Measurements from ENCODE around the gene UROC1. TPM values are rescaled to one million over a fixed set of nuclear protein-coding genes. Genes with fewer than 3 reads are reported as not detected.

The UROC1 gene
- total and polyA plus RNA-seq, 2 of the 13 experiments (the other 11 are each of a cell fraction or from before 2014, with no cell fraction given) = 0.71 to 1.3 TPM

- no peaks in the 10 kb centered on the region for H3K9me3 ChIP-seq (ENCODE audit: low read length)
- H2AFZ ChIP-seq (ENCODE audit: low read length) = no peak overlapping the region
- H3K4me3 ChIP-seq (replicated peaks in 1 of 3; ENCODE audit: insufficient read depth in 1 of 3, low read depth in 2 of 3, low read length in 3 of 3) = no peak overlapping the region
- peaks cover 14% of the 10 kb centered on the region for H3K4me1 ChIP-seq (ENCODE audit: insufficient read depth, low read length)
- no peak for ATAC-seq
- H4K20me1 ChIP-seq (ENCODE audit: insufficient read depth, low read length) = no peaks in the 10 kb centered on the region
- no peak for DNase-seq (ENCODE audit: low spot score)
- no peak overlapping the region for H3K27ac ChIP-seq (ENCODE audit: extremely low read length, insufficient read depth, low read length)
- intact Hi-C loops (cut with micrococcal nuclease; ENCODE audit: unreplicated experiment) = no loop called here
- no peak for FAIRE-seq
- no peak overlapping the region for H3K4me2 ChIP-seq (ENCODE audit: low read depth, low read length)
- ChIA-PET POLR2A (interaction anchor here (1.3 kb wide), 1 partner anchor 11 kb away, joined by 4 read pairs; no protein-coding TSS in a partner anchor), CTCF (ENCODE audit: low intra/inter-chr PET ratio, low total read pairs) (no interaction called here)
- H3K36me3 ChIP-seq (replicated peaks in 1 of 2; ENCODE audit: control insufficient read depth in 1 of 2, insufficient read depth in 2 of 2, low read length in 2 of 2) = no peaks in the 10 kb centered on the region
- WGBS (ENCODE audit: low lambda C conversion rate) = 69% methylated on average over 7 of the region's 7 CpGs
- TF ChIP-seq HOXA7 (CRISPR knock-in tag; IDR thresholded peaks at IDR 0.05) = no peak
- TF ChIP-seq ATF4 (CRISPR knock-in tag; IDR thresholded peaks at IDR 0.05) = no peak
- TF ChIP-seq HNRNPUL1 (IDR thresholded peaks at IDR 0.05; ENCODE audit: low read depth, low read length) = no peak
- TF ChIP-seq MYPOP (CRISPR knock-in tag; IDR thresholded peaks at IDR 0.05) = no peak
- TF ChIP-seq PRPF4 (IDR thresholded peaks at IDR 0.05; ENCODE audit: low read depth, low read length, poor library complexity, severe bottlenecking) = no peak
- no peak for TF ChIP-seq ZNF101 (CRISPR knock-in tag; IDR thresholded peaks at IDR 0.05; ENCODE audit: borderline replicate concordance, low read depth)
- no peak for TF ChIP-seq SYNCRIP (IDR thresholded peaks at IDR 0.05; ENCODE audit: insufficient read depth, low read depth, low read length)
- no peak for TF ChIP-seq ETV5 (CRISPR knock-in tag; IDR thresholded peaks at IDR 0.05; ENCODE audit: borderline replicate concordance)
- H3K79me2 ChIP-seq (ENCODE audit: insufficient read depth, low read length) = no peaks in the 10 kb centered on the region
- H3K9ac ChIP-seq (ENCODE audit: insufficient read depth, low read depth, low read length) = no peak overlapping the region
- in situ Hi-C loops (cut with HindIII; ENCODE audit: extremely low pct_ligation_motif_present, low pct_unique_long_range_greater_than_20kb) = no loop called here
- peaks cover 0 to 3% of the 10 kb centered on the region in 2 experiments; a peak in 1 of 5 replicates for H3K27me3 ChIP-seq (ENCODE audit: control insufficient read depth in 1 of 2, insufficient read depth in 2 of 2, low read length in 2 of 2)
- BruUV-seq (replicated peaks) = no TSS peak
These were observed 5.5 kb downstream of the UROC1 start for GRCh38 chr3:126512026-126512425.
